ENCODE results near the gene PUM1.

Gene PUM1

GRCh38 chr1:30991862-30992606 lies 73.5 kb downstream of the PUM1 start:
- H3K4me3 ChIP-seq (ENCODE audit: low read depth, low read length) = no peak overlapping the region
- no peak for DNase-seq (ENCODE audit: low read depth)
- TF ChIP-seq CTCF (conservative IDR thresholded peaks at IDR 0.05; ENCODE audit: low read depth, low read length) = no peak

GRCh38 chr1:30990591-30990990 lies 74.9 kb downstream of the PUM1 start:
- TF ChIP-seq CTCF (conservative IDR thresholded peaks at IDR 0.05; ENCODE audit: low read depth, low read length) = no peak
- DNase-seq (ENCODE audit: low read depth) = peak; percentile 70
- H3K4me3 ChIP-seq (ENCODE audit: low read depth, low read length) = no peak overlapping the region

DNA sequence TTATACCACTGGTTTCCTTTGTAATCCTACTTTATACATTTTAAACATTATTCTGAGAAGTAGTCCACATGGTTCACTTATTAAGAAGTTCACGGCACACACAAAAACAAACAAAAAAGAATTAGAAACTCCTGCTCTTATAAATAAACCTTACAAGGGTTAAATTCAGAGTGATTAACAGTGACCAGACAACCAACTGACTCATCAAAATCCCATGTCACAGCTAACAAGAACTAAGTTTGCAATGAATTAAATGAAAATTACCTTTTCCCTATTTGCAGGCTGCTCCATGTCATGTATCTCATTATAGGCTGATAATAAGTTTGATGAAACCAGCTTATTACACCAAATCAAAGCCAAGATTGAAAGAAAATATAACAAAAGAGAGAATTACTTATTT lies 77.5 kb downstream of the PUM1 start:
- no peak overlapping the region for H3K4me3 ChIP-seq (ENCODE audit: low read depth, low read length)
- DNase-seq (ENCODE audit: low read depth) = peak; percentile 28
- TF ChIP-seq CTCF (conservative IDR thresholded peaks at IDR 0.05; ENCODE audit: low read depth, low read length) = no peak

GRCh38 chr1:30986755-30987154 lies 78.8 kb downstream of the PUM1 start:
- no peak for TF ChIP-seq CTCF (conservative IDR thresholded peaks at IDR 0.05; ENCODE audit: low read depth, low read length)

DNA sequence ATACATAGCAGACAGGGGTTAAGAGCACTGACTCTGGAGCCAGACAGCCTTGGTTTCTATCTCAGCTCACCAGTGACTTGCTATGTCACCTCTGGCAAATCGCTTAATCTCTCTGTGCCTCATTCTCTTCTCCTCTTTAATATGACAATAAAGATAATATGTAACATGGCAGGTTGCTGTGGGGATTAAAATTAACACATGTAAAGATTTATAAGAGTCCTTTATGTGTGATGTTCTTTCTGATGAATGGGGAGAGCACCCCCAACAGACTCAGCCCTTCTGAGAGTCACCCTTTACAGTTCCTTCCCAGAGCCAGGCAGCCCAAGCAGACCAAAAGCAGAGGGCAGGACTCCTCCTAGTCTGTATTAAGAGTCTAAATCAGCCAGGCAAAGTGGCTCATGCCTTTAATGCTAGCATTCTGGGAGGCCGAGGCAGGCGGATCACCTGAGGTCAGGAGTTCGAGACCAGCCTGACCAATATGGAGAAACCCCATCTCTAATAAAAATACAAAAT lies 80.5 kb downstream of the PUM1 start:
- DNase-seq (ENCODE audit: low read depth) = no peak
- TF ChIP-seq CTCF (conservative IDR thresholded peaks at IDR 0.05; ENCODE audit: low read depth, low read length) = no peak

More at GRCh38 chr1:30986755-30987154, 78.8 kb downstream of the PUM1 start:
- peak; percentile 26 for DNase-seq (ENCODE audit: low read depth)
- H3K4me3 ChIP-seq (ENCODE audit: low read depth, low read length) = no peak overlapping the region

DNA sequence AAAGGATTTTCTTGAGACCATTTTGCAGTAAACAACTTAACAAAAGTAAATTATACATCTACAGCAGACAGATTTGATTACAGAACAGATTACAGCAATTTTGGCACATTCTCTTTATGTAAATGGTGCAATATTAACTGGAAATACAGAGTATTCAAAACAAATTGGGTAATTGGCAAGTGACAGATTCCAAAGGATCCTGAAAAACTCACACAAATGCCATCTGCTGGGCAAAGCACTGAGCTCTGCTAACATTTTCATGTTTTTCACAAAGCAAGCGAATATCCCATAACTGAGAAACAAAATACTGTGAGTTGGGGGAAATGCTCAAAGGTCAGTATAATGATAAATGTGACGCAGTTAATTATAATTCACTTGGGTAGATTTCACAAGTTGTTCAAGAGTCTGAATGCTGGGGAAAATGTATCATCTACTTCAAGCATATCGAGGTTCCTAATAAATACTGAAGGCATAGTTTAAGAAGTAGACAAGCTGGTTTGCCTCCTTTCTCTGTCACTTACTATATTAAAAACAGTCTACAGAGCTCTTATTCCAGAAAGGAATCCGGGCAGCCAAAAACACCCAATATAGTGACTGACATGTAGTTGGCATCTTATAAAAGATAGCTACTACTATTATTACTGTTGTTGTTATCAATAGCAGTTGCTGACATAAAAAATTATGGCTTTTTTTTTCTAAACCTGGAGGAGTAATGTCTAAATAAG lies 81.2 kb downstream of the PUM1 start:
- no peak overlapping the region for H3K4me3 ChIP-seq (ENCODE audit: low read depth, low read length)
- peak; percentile 12 for TF ChIP-seq CTCF (conservative IDR thresholded peaks at IDR 0.05; ENCODE audit: low read depth, low read length)
- no peak for DNase-seq (ENCODE audit: low read depth)

More for the DNA sequence above, 80.5 kb downstream of the PUM1 start:
- H3K4me3 ChIP-seq (ENCODE audit: low read depth, low read length) = no peak overlapping the region
